SK-N-SH (cell line): ENCODE measurements around the gene OXCT1. TPM values are rescaled to one million over a fixed set of nuclear protein-coding genes. Genes with fewer than 3 reads are reported as not detected.

Experiments used
- CTCF ChIA-PET: fragments of 300-600, 350-600 bp; formaldehyde crosslinking; extraction: SDS; loops from one replicate; lab custom pipeline; 2021; lab: Yijun Ruan, JAX
- POLR2A ChIA-PET: fragments of 350-600 bp; sonication (Branson Sonifier 250); formaldehyde crosslinking; extraction: SDS; loops from one replicate; lab custom pipeline; 2020; ENCODE audit warnings: antibody characterized with exemption, inconsistent platforms; lab: Yijun Ruan, JAX
- DNase-seq: peaks from one replicate; pipeline ENCODE4 v3.0.0; 2012
- H2AFZ ChIP-seq: fragments of 200-600 bp; sonication (generic); 2 replicates; pipeline ENCODE4 v1.8.1; 2016; ENCODE audit warnings: antibody characterized with exemption, mild to moderate bottlenecking, low read depth
- H3F3A ChIP-seq: fragments of 200-600 bp; sonication (generic); replicated peaks from 2 replicates; pipeline ENCODE3; 2016; ENCODE audit warnings: antibody characterized with exemption, mild to moderate bottlenecking; ENCODE audit not compliant: insufficient read depth
- H3K27ac ChIP-seq, 2 experiments: fragments of 200-500 bp in 1 of 2; fragments of 200-600 bp in 1 of 2; sonication (Bioruptor generic) in 1 of 2; sonication (generic), shearing (Covaris generic) in 1 of 2; 2 replicates each; pipeline versions ENCODE4 v1.5.1 to v1.6.1; 2014 to 2016; ENCODE audit warnings: low read depth in 2 of 2, inconsistent platforms in 1 of 2, low read length in 1 of 2, mild to moderate bottlenecking in 1 of 2, mixed read lengths in 1 of 2
- H3K27me3 ChIP-seq: fragments of 200-600 bp; sonication (generic), shearing (Covaris generic); 2 replicates; pipeline ENCODE4 v1.6.1; 2016; ENCODE audit warnings: mixed run types; ENCODE audit not compliant: insufficient read depth
- H3K36me3 ChIP-seq, 2 experiments: fragments of 200-500 bp in 1 of 2; fragments of 200-600 bp in 1 of 2; sonication (Bioruptor generic) in 1 of 2; sonication (generic) in 1 of 2; replicated peaks in 1 of 2; 2 replicates each; pipeline versions ENCODE3 to v1.5.1; 2014 to 2016; ENCODE audit warnings: low read length in 1 of 2, mild to moderate bottlenecking in 1 of 2; ENCODE audit not compliant: insufficient read depth in 2 of 2, control insufficient read depth in 1 of 2
- H3K4me1 ChIP-seq, 2 experiments: fragments of 200-500 bp in 1 of 2; fragments of 200-600 bp in 1 of 2; sonication (Bioruptor generic) in 1 of 2; sonication (generic), shearing (Covaris generic) in 1 of 2; 2 replicates each; pipeline versions ENCODE4 v1.5.1 to v1.6.1; 2014 to 2016; ENCODE audit warnings: low read depth in 1 of 2, low read length in 1 of 2, mixed run types in 1 of 2; ENCODE audit not compliant: insufficient read depth in 2 of 2, control insufficient read depth in 1 of 2
- H3K4me2 ChIP-seq: fragments of 200-600 bp; sonication (generic), shearing (Covaris generic); 2 replicates; pipeline ENCODE4 v1.6.1; 2017; ENCODE audit warnings: mixed run types
- H3K4me3 ChIP-seq, 2 experiments: fragments of 200-500 bp in 1 of 2; fragments of 200-600 bp in 1 of 2; sonication (Bioruptor generic) in 1 of 2; sonication (generic), shearing (Covaris generic) in 1 of 2; 2 replicates each; pipeline versions ENCODE4 v1.5.1 to v1.8.1; 2014 to 2016; ENCODE audit warnings: low read depth in 2 of 2, inconsistent platforms in 1 of 2, low read length in 1 of 2, mild to moderate bottlenecking in 1 of 2, mixed read lengths in 1 of 2, moderate library complexity in 1 of 2
- H3K79me2 ChIP-seq: fragments of 200-600 bp; sonication (generic); 2 replicates; pipeline ENCODE4 v1.8.1; 2017; ENCODE audit warnings: mild to moderate bottlenecking; ENCODE audit not compliant: insufficient read depth
- H3K9ac ChIP-seq: fragments of 200-600 bp; sonication (generic); 2 replicates; pipeline ENCODE4 v1.6.1; 2017; ENCODE audit warnings: mixed run types
- H3K9me2 ChIP-seq: fragments of 200-600 bp; sonication (generic); 2 replicates; pipeline ENCODE4 v1.6.1; 2017; ENCODE audit warnings: mixed run types
- H3K9me3 ChIP-seq: fragments of 200-600 bp; sonication (generic); 2 replicates; pipeline ENCODE4 v1.6.1; 2017; ENCODE audit warnings: mixed run types, mild to moderate bottlenecking, moderate library complexity
- H4K20me1 ChIP-seq: fragments of 200-600 bp; sonication (generic); 2 replicates; pipeline ENCODE4 v1.6.1; 2017; ENCODE audit warnings: mild to moderate bottlenecking, mixed run types; ENCODE audit not compliant: insufficient read depth
- CTCF ChIP-seq: fragments of 200-600 bp; sonication (generic); IDR thresholded peaks from 2 replicates; pipeline ENCODE4 v1.6.1; 2017; ENCODE audit warnings: antibody characterized with exemption, mild to moderate bottlenecking, moderate library complexity
- ELF1 ChIP-seq: IDR thresholded peaks from 2 replicates; pipeline ENCODE4 v1.4.0; 2012
- FOXM1 ChIP-seq: IDR thresholded peaks from 2 replicates; pipeline ENCODE4 v1.4.0; 2012; ENCODE audit warnings: low read depth, mild to moderate bottlenecking
- RAD21 ChIP-seq: IDR thresholded peaks from 2 replicates; pipeline ENCODE4 v1.6.1; 2012; ENCODE audit warnings: mild to moderate bottlenecking, low read length
- RCOR1 ChIP-seq: fragments of 150-350 bp; IDR thresholded peaks from 2 replicates; pipeline ENCODE4 v1.6.1; 2017; ENCODE audit warnings: antibody characterized with exemption, low read length
- SIN3A ChIP-seq: IDR thresholded peaks from 2 replicates; pipeline ENCODE4 v1.6.1; 2012; ENCODE audit warnings: low read depth, mild to moderate bottlenecking, low read length, moderate library complexity, borderline replicate concordance
- SMC3 ChIP-seq: IDR thresholded peaks from 2 replicates; pipeline ENCODE4 v1.6.1; 2012; ENCODE audit warnings: low read depth, low read length, improper control_type of control experiment
- TCF12 ChIP-seq: IDR thresholded peaks from 2 replicates; pipeline ENCODE4 v1.4.0; 2012
- WGBS: methylation state at CpG from one replicate; pipeline ENCODE4 v1.1.6; 2017; ENCODE audit warnings: low lambda C conversion rate; 5-methylcytosine and 5-hydroxymethylcytosine counted together
- polyA plus RNA-seq, 3 experiments: library from polyadenylated mRNA; depleted of rRNA; stranded (reverse); fragments of >200 nt; gene quantifications; 2 replicates each; pipeline ENCODE4 v1.2.3, GENCODE V29; 2012
- TF ChIP-seq, protein P1 (sequence below): IDR thresholded peaks from 2 replicates; pipeline ENCODE4 v1.4.0; 2012; ENCODE audit warnings: low read depth

The OXCT1 gene
- polyA plus RNA-seq, 1 of the 3 experiments (the other 2 are of a cell fraction), result 11.7 TPM

DNA sequence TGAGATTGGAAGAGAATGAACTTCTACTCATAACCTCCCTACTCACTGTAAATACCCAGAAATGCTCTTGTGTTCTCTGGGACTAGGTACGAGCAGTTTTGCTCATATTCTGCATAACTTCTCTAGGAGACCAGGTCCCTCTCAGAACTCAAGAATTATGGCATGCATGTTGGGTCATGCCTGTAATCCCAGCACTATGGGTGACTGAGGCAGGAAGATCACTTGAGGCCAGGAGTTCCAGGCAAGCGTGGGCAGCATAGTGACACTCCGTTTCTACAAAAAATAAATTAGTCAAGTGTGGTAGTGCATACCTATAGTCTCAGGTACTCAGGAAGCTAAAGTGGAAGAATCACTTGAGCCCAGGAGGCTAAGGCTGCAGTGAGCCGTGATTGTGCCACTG is 141.9 kb downstream of the OXCT1 start:
- 83% methylated on average over 4 of the region's 4 CpGs for WGBS

GRCh38 chr5:41722359-41722950 is 147.8 kb downstream of the OXCT1 start:
- CTCF ChIA-PET, result interaction anchor here (0.7 to 2.4 kb wide), 12 partner anchors 27 to 818 kb away, joined by 3 to 15 read pairs (median 4); no protein-coding TSS in a partner anchor
- WGBS, result 54% methylated on average over 3 of the region's 3 CpGs
- no peak overlapping the region for H3K4me3 ChIP-seq

More for the DNA sequence above, 141.9 kb downstream of the OXCT1 start:
- no peak for TF ChIP-seq CTCF
- no peak for TF ChIP-seq TCF12
- TF ChIP-seq ELF1, result no peak
- Histone ChIP-seq H3K27ac (no peak overlapping the region), H3K9ac (no peak overlapping the region), H3K4me3 (no peak overlapping the region), H3F3A (no peaks in the 10 kb centered on the region), H3K9me2 (no peaks in the 10 kb centered on the region), H3K4me1 (no peaks in the 10 kb centered on the region), H3K4me2 (no peak overlapping the region), H3K36me3 (no peaks in the 10 kb centered on the region), H4K20me1 (no peaks in the 10 kb centered on the region), H3K9me3 (no peaks in the 10 kb centered on the region), H3K27me3 (no peaks in the 10 kb centered on the region), H2AFZ (no peak overlapping the region), H3K79me2 (no peaks in the 10 kb centered on the region)
- ChIA-PET POLR2A (no interaction called here), CTCF (interaction anchor here (0.9 kb wide), 1 partner anchor 9 kb away, joined by 4 read pairs; no protein-coding TSS in a partner anchor)
- DNase-seq, result no peak

More at GRCh38 chr5:41722359-41722950, 147.8 kb downstream of the OXCT1 start:
- no peak overlapping the region for H3K9ac ChIP-seq
- no peak for DNase-seq
- peak; percentile 56 for TF ChIP-seq RAD21
- peak; percentile 19; the same call in 1 of the 2 replicates for TF ChIP-seq CTCF
- TF ChIP-seq TCF12, result no peak
- TF ChIP-seq SIN3A, result no peak
- TF ChIP-seq FOXM1, result no peak
- TF ChIP-seq, protein P1, sequence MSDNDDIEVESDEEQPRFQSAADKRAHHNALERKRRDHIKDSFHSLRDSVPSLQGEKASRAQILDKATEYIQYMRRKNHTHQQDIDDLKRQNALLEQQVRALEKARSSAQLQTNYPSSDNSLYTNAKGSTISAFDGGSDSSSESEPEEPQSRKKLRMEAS, result no peak
- TF ChIP-seq SMC3, result 0 out of 2 replicates have a peak, but pooled peaks have one; percentile 18
- TF ChIP-seq RCOR1, result no peak
- no peak for TF ChIP-seq ELF1
- H3K27ac ChIP-seq, result no peak overlapping the region; a peak in 1 of 4 replicates
- no peaks in the 10 kb centered on the region for H3K36me3 ChIP-seq
- no peaks in the 10 kb centered on the region for H4K20me1 ChIP-seq
- H2AFZ ChIP-seq, result no peak overlapping the region
- H3K9me2 ChIP-seq, result no peaks in the 10 kb centered on the region
- no peaks in the 10 kb centered on the region for H3K27me3 ChIP-seq
- POLR2A ChIA-PET, result interaction anchor here (1.2 kb wide), 1 partner anchor 213 kb away, joined by 3 read pairs; the partner anchor contains the start of gene PLCXD3
- peaks cover 0 to 8% of the 10 kb centered on the region in 2 experiments; a peak in 2 of 4 replicates for H3K4me1 ChIP-seq
- H3F3A ChIP-seq, result no peaks in the 10 kb centered on the region
- no peak overlapping the region for H3K4me2 ChIP-seq
- H3K9me3 ChIP-seq, result no peaks in the 10 kb centered on the region
- no peaks in the 10 kb centered on the region for H3K79me2 ChIP-seq
